ENCODE data around the gene CACHD1. TPM values are rescaled to one million over a fixed set of nuclear protein-coding genes. Genes with fewer than 3 reads are reported as not detected.

CACHD1 gene
- polyA plus RNA-seq, 1 donor from 2014 or later = 12.7 TPM

- Histone ChIP-seq H2AFZ (ENCODE audit: low read depth, low read length) (no peak overlapping the region), H3K9me2 (ENCODE audit: insufficient read depth, low read length) (no peaks in the 10 kb centered on the region), H3K9me3 (ENCODE audit: low read length) (no peaks in the 10 kb centered on the region), H3K36me3 (ENCODE audit: insufficient read depth, low read length) (no peaks in the 10 kb centered on the region), H4K20me1 (ENCODE audit: insufficient read depth) (no peaks in the 10 kb centered on the region), H3K27ac (ENCODE audit: low read length) (no peak overlapping the region), H3K27me3 (ENCODE audit: insufficient read depth, low read depth, low read length) (no peaks in the 10 kb centered on the region), H3F3A (ENCODE audit: insufficient read depth, low read length, poor library complexity, severe bottlenecking) (no peaks in the 10 kb centered on the region), H3K4me2 (ENCODE audit: low read length) (no peak overlapping the region), H3K9ac (ENCODE audit: low read length) (no peak overlapping the region), H3K4me3 (ENCODE audit: low read length) (no peak overlapping the region), H3K79me2 (replicated peaks; ENCODE audit: insufficient read depth, low read length) (no peaks in the 10 kb centered on the region)
- TF ChIP-seq POLR2AphosphoS5 (IDR thresholded peaks at IDR 0.05) (no peak), RAD21 (conservative IDR thresholded peaks at IDR 0.05) (no peak), TAF1 (IDR thresholded peaks at IDR 0.05; ENCODE audit: low read depth) (no peak), SMC3 (conservative IDR thresholded peaks at IDR 0.05; ENCODE audit: poor library complexity) (no peak), EZH2 (IDR thresholded peaks at IDR 0.05; ENCODE audit: borderline replicate concordance, insufficient read depth, low read length, poor library complexity, severe bottlenecking) (no peak), CTCF (IDR thresholded peaks at IDR 0.05; ENCODE audit: poor library complexity, severe bottlenecking) (no peak), EP300 (conservative IDR thresholded peaks at IDR 0.05; ENCODE audit: poor library complexity, severe bottlenecking) (no peak), MXI1 (conservative IDR thresholded peaks at IDR 0.05; ENCODE audit: poor library complexity, severe bottlenecking) (no peak)
- TF ChIP-seq, protein P1, sequence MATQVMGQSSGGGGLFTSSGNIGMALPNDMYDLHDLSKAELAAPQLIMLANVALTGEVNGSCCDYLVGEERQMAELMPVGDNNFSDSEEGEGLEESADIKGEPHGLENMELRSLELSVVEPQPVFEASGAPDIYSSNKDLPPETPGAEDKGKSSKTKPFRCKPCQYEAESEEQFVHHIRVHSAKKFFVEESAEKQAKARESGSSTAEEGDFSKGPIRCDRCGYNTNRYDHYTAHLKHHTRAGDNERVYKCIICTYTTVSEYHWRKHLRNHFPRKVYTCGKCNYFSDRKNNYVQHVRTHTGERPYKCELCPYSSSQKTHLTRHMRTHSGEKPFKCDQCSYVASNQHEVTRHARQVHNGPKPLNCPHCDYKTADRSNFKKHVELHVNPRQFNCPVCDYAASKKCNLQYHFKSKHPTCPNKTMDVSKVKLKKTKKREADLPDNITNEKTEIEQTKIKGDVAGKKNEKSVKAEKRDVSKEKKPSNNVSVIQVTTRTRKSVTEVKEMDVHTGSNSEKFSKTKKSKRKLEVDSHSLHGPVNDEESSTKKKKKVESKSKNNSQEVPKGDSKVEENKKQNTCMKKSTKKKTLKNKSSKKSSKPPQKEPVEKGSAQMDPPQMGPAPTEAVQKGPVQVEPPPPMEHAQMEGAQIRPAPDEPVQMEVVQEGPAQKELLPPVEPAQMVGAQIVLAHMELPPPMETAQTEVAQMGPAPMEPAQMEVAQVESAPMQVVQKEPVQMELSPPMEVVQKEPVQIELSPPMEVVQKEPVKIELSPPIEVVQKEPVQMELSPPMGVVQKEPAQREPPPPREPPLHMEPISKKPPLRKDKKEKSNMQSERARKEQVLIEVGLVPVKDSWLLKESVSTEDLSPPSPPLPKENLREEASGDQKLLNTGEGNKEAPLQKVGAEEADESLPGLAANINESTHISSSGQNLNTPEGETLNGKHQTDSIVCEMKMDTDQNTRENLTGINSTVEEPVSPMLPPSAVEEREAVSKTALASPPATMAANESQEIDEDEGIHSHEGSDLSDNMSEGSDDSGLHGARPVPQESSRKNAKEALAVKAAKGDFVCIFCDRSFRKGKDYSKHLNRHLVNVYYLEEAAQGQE (IDR thresholded peaks at IDR 0.05; ENCODE audit: borderline replicate concordance) = no peak
Observed at GRCh38 chr1:64496606-64497005, 26.7 kb downstream of the CACHD1 start.

GRCh38 chr1:64497088-64497883 lies 27.4 kb downstream of the CACHD1 start:
- TF ChIP-seq CTCF (IDR thresholded peaks at IDR 0.05; ENCODE audit: poor library complexity, severe bottlenecking) (no peak), EP300 (conservative IDR thresholded peaks at IDR 0.05; ENCODE audit: poor library complexity, severe bottlenecking) (no peak)
- TF ChIP-seq, protein P1 (IDR thresholded peaks at IDR 0.05; ENCODE audit: borderline replicate concordance) = no peak
- no peaks in the 10 kb centered on the region for H3K9me2 ChIP-seq (ENCODE audit: insufficient read depth, low read length)
- H3K9me3 ChIP-seq (ENCODE audit: low read length) = no peaks in the 10 kb centered on the region
- no peaks in the 10 kb centered on the region for H3K36me3 ChIP-seq (ENCODE audit: insufficient read depth, low read length)
- no peak overlapping the region for H3K27ac ChIP-seq (ENCODE audit: low read length)
- H3F3A ChIP-seq (ENCODE audit: insufficient read depth, low read length, poor library complexity, severe bottlenecking) = no peaks in the 10 kb centered on the region
- no peak overlapping the region for H3K9ac ChIP-seq (ENCODE audit: low read length)
- no peaks in the 10 kb centered on the region for H3K27me3 ChIP-seq (ENCODE audit: insufficient read depth, low read depth, low read length)
- no peak overlapping the region for H3K4me2 ChIP-seq (ENCODE audit: low read length)
- H3K4me3 ChIP-seq (ENCODE audit: low read length) = no peak overlapping the region
- H4K20me1 ChIP-seq (ENCODE audit: insufficient read depth) = no peaks in the 10 kb centered on the region
- H3K79me2 ChIP-seq (replicated peaks; ENCODE audit: insufficient read depth, low read length) = no peaks in the 10 kb centered on the region
- H2AFZ ChIP-seq (ENCODE audit: low read depth, low read length) = no peak overlapping the region

Measured in neural cell (in vitro differentiated cells).